HG03280 (cell line): ENCODE results near the gene RNF208.
A peak's percentile ranks its signal among the peaks of the same experiment; 100 is the strongest.

Source experiments
- ATAC-seq: cut with Tn5 transposase; IDR thresholded peaks from one replicate; pipeline ENCODE4 v1.9.1; 2021; ENCODE audit warnings: mild to moderate bottlenecking, moderate library complexity; ENCODE audit not compliant: unreplicated experiment

The RNF208 gene

DNA sequence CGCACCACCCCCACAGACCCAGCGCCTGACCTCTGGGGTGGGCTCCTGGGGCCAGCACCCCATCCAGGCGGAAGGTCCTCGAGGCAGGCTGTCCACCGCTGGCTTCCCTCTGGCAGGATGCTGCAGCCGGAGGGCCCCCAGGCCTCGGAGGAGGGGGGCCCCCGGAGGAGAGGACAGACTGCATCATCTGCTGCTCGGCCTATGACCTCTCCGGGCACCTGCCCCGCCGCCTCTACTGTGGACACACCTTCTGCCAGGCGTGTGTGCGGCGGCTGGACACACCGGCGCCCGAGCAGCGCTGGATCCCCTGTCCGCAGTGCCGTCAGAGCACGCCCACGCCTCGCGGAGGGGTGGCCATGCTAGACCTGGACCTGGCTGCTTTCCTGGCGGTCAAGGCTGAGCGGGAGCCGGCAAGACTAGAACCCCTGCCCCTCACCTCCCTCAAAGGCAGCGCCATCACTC, 6.5 kb upstream of the RNF208 start:
- ATAC-seq, result no peak

DNA sequence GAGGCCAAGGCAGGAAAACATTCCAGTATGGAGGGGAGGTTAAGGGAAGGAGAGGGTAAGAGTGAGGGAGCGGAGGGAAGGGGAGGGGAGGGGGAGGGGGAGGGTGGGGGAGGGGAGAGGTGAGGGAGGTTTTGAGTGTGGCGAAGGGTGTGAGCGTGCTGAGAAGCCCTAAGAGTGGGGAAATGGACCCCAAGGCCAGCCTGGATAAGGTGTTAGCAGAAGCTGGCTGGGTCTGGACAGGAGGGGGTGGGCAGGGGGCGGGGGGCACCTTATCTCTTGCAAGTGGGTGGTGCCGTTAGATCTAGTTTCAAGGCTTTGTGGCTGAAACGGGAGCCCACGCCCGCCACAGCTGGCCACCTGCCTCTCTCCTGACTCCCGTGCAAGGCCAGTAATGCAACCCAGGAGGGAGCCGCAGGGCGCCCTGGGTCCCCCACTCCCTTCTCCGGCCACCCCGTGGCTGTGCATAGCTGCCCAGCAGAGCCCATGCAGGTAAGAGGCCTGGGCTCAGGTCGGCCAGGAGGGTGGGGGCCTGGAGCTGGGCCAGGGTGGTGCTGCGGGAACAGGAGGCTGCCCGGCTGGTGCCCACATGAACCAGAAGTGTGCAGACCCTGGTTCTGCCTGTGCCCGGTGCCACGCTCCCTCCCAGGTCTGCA, 5.9 kb upstream of the RNF208 start:
- ATAC-seq, result no peak

DNA sequence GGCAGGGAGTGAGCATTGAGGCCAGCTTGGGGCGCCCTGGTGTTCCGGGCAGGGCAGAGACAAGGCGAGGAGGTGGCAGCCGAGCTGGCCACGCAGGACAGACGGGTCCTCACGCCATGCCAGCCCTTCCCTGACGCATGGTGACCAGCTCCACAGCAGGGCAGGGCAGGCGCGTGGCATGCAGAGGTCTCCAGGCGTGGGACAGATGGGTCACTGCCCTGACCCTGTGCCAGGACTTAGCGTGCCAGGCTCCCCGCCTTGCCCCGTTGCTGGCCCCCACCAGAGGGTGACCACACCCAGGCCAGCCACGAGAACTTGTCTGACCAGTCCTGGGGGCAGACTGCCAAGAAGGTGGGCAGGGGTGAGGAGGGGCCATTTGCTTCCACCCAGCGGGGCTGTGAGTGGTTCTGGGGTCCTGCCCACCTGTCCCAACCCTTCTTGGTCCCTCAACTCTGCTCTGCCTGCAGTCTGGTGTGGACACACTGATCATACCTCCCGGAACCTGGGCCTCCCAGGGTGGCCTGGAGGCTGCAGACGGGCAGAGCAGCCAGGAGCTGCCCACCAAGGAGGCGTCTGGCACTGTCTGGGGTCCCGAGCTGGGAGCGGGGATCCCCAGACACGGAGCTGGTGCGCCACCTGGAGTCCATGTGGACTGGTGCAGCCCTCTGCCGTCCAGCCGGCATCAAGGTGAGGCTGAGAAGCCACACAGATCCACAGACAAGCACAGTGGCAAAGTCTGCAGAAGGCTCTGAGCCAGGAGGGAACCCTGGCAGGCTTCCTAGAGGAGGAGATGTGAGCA, 5.2 kb upstream of the RNF208 start, which contains the start of gene RNF224:
RNF224 (plus strand) TSS at position 449 of the 799 bp plus-strand sequence. CDS start 834 bp downstream, outside the sequence.
- no peak for ATAC-seq

DNA sequence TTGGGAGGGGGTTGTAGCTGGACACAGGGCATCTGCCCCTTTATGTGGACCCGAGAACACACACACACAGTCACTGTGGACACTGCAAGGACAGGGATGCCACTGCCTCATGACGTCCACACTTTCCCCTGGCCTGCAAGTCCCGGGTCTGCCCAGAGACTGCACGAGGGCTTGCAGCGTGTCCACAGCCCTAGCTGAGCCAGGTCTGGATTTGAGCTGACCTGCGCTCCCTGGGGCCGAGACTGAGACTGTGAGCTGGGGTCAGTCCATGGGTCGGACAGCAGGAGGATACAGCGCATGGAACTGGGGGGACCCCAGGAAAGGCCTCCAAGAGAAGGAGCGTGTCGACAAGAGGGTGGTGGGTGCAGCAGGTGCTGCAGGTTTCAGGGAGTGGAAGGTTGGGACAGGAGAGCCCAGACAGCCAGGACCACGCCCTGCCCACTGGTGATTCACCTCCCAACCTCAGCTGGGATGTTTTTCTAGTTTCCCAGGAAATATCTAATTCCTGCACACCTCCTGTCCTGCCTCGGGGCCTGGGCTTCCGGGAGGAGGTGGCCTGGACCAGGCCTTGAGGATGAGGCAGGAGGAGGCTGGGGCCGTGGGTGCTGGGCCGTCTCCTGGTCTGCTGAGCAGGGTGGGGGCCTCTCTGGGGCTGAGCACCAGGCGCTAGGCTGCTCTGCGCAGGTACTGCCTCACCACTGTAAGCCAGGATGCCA, 4.5 kb upstream of the RNF208 start:
- no peak for ATAC-seq

DNA sequence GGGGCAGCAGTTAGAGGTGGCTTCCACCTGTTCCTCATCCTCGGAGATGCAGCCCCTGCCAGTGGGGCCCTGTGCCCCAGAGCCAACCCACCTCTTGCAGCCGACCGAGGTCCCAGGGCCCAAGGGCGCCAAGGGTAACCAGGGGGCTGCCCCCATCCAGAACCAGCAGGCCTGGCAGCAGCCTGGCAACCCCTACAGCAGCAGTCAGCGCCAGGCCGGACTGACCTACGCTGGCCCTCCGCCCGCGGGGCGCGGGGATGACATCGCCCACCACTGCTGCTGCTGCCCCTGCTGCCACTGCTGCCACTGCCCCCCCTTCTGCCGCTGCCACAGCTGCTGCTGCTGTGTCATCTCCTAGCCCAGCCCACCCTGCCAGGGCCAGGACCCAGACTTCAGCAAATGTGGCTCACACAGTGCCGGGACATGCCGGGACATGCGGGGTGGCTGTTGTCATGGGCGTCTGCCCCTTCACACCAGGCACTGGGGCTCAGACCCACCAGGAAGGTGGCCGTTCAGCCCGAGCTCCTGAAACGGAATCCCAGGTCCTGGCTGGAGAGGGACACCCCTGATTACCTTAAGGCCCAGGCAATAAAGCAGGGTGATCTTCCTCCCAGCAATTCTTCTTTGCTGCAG, 3.8 kb upstream of the RNF208 start:
- no peak for ATAC-seq

DNA sequence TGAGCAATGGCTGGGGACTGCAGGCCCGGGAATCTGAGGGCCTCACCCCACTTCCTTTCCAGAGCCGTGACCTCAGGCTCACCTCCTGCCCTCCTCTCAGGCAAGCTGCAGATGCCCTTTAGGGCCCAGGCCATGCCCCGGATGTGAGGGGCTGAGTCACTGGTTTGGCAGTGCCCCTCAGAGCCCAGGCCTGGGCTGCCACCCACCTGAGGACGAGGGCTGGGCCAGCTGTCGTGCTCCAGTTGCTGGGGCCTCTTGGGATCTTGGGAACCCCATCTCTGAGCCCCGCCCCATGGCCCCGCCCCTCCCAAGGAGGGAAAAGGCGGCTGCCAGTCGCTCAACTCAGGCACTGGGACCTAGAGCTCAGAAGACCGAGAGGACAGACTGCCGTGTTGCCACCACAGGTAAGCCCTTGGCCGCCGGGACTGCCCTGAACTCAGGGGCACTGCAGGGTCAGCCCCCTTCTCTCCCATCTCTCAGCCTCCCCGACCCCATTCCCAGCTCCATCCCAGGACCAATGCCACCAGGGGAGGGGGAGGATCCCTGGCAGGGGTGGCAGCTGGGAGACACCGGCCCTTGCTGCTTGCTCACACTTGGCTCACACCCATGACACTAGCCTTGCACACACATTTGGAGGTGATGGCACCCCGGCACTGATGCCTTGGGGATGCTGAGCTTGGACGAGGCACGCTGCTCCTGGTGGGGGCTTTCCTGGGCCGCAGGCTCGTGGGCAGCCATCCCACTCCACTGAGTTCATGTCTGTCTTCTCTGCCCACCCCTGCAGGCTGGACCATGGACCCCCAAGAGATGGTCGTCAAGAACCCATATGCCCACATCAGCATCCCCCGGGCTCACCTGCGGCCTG, 3.0 kb upstream of the RNF208 start, which contains the start of gene CYSRT1:
CYSRT1 (plus strand) TSS at position 345 of the 865 bp plus-strand sequence; CDS start at position 793, 448 bp downstream.
- ATAC-seq, result no peak

DNA sequence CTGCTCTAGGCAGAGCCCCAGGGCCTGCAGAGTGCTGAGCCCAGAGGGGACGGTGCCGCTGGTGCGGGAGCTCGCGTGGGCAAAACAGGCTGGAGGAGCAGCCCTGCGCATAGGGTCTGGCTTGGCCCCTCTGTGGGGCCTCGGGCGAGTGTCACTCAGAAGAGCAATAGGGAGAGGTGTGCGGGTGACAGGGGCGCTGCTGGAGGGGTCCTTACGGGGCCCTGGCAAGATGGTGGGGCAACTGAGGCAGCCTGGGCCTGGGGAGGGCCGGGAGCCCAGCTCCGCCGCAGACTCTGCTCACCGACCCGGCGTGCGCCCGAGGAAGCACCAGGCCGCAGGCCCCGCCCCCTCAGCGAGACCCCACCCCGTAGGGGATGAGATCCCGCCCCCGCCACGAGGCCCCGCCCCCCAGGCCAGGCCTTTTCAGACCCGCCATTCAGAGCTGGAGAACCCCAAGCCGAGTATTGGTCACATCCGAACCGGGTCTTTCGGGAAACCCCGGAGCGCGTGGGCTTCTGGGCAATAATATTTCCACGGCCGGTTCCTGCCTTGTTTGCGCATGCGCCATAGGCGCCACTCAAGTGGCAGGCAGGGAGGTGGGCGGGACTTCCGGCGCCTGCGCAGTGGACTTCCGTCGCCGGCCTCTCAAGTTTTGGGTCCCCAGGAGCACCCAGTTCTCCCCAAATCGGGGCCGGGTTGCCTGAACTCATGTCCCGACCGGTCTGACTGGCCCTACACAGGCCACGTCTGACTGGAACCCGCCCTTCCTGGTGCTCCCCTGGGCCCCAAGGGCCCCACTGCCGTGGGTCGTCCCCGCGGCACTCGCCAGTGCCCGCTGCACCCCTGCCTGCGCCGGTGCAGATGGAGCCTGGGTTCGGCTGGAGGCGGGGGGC, 1.3 kb upstream of the RNF208 start:
- peak; percentile 78 for ATAC-seq

DNA sequence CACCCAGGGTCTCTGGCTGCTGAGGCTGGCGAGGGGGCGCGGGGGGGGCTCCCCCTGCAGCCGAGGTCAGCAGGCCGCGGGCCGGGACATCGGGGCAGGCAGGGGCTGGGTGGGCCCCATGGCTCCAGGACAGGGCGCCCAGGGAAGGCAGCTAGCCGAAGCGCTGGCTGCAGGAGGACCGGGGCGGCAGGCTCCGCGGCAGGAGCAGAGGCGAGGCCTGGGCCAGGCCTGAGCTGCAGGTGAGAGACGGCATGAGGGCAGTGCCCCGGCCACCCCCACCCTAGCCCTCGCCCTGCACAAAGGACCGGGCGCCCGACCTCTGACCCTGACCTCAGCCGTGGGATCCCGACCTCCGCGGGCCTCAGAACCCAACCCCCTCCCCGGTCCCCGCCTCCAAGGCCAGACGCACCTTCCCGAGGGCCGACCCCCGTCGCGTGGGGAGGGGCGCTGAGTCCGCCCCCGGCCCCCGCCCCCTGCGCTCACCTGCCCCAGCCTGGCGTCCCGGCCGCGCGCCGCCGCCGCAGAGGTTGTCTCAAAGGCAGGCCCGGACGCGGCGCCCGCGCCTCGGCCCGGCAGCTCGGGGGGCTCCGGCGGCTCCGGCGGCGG, 431 bp downstream of the RNF208 start:
- ATAC-seq, result no peak

DNA sequence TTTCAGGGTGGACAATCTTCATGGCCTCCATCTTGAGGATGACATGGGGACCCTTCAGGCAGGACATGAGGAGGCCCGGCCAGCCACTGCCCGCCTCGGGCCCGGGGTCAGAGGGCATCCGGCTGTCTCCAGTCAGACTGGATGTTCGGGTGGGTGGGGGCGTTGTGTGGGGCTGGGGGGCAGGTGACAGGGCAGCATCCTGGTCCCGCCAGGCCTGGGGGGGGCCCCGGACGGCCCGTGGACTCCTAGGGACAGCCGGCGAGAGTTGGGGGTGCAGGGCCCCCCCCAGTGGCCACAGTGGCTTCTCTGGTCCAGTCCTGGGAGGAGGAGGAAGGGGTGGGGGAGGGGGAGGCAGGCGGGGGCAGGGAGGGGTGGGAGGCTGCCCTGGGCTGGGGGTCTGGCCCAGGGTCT, 940 bp downstream of the RNF208 start:
- no peak for ATAC-seq

DNA sequence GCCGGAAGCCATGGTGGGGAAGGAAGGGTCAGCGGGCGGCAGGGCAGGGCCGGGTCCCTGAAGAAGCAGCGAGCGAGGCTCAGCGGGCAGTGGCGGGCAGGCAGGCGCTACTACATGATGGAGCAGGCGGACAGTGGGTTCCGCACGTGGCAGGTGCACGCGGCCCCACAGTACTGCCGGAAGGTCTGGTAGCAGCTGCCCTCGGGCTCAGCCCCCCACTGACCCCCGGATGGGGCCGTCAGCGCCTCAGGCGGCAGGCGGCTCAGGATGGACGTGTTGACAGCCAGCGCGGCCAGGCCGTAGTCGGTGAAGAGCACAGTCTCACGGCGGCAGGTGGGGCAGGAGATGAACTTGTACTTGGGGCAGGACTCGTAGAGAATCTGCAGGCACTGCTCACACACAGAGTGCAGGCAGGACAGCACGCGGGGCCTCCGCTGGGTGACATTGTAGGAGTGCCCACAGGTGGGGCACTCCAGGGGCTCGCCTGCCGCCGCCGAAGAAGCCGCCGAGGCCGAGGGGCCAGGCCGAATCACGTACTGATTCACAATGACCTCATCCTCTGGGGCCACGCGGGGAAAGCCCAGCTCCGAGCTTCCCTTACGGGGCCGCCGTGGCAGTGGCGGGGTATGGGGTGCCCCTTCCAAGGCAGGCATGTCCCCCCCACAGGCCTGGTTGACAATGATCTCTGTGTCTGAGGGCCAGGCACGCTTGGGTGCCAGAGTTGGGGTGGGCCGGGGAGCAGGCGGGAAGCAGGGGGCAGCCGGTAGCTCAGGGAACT, 1.5 kb downstream of the RNF208 start:
- ATAC-seq, result no peak

DNA sequence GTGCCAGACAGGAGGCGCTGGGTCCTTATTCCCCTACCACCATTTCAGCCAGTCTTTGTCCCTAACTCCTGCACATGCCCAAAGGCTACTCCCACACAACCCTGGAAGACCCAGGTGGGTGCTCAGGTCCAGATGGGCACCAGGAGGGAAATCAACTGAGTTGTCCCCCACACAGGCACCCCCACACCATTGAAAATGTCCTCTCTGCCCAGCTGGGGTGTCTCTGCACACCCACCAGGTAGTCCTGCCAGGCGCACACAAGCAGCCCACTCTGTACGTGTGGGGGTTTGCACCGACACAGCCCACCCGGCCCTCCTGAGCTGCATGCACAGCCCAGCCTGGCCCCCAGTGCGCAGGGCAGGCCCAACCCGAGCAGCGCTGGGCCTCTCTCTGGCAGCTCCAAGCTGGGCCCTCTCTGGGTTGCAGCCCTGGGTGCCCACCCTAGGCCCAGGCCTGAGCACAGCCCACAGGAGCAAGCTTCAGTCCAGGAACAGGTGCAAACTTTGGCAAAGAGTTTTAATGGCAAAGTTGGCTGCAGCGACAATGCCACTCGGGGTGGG, 2.2 kb downstream of the RNF208 start:
- ATAC-seq, result no peak

DNA sequence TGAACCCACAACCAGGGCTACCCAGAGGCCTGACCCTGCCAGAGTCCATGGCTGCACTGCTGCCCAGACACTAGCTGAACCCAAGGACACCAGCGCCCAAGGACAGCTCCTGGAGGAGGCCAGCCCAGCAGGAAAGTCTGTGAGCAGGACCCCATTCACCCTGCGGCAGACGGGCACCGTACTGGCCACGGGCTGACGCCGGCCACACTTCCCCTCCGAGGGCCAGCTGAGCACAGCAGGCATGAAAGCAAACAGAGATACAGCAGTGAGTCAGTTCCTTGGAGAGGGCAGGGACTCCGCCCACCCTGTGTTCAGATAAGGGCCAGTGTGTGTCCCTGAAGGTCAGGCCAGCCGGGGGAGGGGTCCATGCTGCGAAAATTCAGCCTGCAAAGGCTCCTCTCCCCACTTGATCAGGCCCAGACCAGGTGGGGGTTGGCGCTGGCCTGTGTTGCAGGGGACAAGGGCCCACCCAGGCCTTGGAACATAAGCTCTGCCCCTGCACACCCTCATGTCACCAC, 3.2 kb downstream of the RNF208 start:
- no peak for ATAC-seq

DNA sequence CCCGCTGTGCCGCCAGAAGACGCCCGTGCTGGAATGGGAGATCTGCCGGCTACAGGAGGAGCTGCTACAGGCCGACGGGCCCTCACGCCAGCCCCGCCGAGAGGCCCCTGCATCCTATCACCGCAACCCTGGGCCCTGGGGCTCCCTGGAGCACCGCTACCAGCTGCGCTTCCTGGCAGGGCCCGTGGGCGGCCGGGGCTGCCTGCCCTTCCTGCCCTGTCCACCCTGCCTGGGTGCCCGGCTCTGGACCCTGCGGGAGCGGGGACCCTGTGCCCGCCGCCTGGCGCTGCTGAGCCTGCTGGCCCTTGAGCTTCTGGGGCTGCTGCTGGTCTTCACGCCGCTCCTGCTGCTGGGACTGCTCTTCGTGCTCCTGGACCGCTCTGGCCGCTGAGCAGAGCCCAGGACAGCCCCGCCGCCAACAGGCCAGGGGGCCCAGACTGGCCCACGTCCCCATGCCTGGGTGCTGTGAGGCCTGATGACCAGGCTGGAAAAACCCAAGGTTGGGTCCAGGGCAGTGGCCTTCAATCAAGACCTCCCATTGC, 3.8 kb downstream of the RNF208 start:
- ATAC-seq, result no peak

DNA sequence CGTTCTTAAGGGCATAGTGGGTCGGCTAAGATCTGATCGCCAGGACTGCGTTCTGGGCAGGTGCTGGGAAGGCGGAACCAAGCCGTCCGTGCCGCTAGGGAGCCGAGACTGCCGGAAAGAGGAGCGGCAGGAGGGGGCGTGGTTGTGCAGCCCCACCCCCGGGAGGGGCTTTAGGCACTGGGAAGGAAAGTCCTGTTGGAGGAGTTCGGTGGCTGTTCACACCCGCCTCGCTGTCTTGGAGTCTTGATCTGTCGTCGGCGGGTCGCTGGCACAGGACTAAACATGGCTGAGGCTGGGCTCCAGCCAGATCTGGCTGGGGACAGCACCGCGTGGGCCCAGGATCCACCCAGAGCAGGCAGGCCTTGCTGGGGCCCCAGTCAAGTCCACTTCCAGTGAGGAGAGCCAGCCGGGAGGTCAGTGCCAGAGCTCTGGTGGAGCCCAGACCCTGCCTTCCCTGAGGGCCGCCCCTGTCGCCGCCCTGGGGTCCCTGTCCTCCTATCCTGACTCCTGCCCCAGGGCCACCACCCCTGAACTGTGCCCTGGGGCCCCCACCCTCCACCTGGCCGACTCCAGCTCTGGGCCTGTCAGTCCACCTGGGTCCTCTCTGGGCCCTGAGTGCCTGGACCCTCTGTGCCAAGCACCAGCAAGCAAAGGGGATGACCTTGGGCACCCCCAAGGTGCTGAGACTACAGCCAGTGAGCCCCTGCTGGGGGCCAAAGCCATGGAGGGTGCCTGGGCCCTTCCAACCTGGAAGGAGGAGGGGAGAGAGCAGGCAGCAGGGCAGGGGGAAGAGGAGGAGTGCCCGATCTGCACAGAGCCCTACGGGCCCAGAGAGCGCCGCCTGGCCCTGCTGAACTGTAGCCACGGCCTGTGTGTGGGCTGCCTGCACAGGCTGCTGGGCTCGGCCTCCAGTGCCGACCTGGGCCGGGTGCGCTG, 4.5 kb downstream of the RNF208 start:
- ATAC-seq, result no peak

DNA sequence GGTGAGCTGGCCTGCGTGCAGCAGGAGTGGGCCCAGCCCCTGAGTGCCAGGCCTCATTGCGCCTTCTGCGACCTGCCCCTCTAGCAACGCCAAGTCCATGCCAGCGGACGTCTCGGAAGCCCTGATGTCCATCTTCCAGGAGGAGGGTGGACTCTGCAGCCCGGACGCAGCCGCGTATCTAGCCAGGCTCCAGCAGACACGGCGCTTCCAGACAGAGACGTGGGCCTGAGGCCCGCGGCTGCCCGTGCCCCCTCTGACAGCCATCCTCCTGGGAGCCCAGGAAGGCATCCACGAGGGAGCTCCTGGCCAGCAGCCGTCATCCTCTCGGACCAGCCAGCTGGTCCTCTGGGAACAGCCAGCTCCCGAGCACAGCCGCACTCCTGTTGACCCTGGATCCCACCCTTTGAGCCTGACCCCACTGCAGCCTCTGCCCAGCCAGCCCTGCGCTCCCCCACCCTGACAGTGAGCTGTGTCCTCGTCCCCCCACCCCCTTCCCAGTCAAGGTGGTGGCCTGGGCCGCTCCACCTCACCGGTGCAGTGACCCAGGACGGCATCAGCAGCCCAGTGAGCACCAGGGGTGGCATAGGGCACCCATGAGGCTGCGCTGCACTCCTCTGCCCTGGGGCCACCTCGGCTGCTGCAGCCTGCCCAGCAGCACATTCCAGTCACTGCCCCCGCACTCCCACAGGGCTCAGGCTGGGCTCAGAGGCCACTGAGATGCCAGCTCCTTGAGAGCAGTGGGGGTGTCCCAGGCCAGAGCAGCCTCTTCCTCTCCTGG, 5.7 kb downstream of the RNF208 start:
- no peak for ATAC-seq
